CD8-positive, alpha-beta memory T cell (primary cell): ENCODE measurements around the gene MAGI2. TPM values are rescaled to one million over a fixed set of nuclear protein-coding genes. Genes with fewer than 3 reads are reported as not detected.

Experiments
- CTCF ChIA-PET: fragments of 350-600 bp; sonication (Branson Sonifier 250); formaldehyde crosslinking; loops from one replicate; lab custom pipeline; 2021; ENCODE audit warnings: antibody characterized with exemption; lab: Charles Lee
- POLR2A ChIA-PET: fragments of 350-600 bp; sonication (Branson Sonifier 250); formaldehyde crosslinking; loops from one replicate; lab custom pipeline; 2021; ENCODE audit warnings: antibody characterized with exemption; lab: Charles Lee
- DNase-seq, 5 donors: peaks; one replicate each; pipeline versions ENCODE4 v3.0.0 to v3.0.0-alpha.2; 2020 to 2022; ENCODE audit warnings: mixed read lengths in 1 of 5
- H3K27ac ChIP-seq: one replicate; pipeline ENCODE4 v1.7.0; 2013; ENCODE audit warnings: low read depth, mild to moderate bottlenecking, low read length, moderate library complexity
- H3K27me3 ChIP-seq: 2 replicates; pipeline ENCODE4 v1.7.0; 2013; ENCODE audit warnings: low read length, mild to moderate bottlenecking; ENCODE audit not compliant: insufficient read depth, poor library complexity, severe bottlenecking
- H3K36me3 ChIP-seq: 2 replicates; pipeline ENCODE4 v1.7.0; 2013; ENCODE audit warnings: mild to moderate bottlenecking, low read length, moderate library complexity; ENCODE audit not compliant: insufficient read depth
- H3K4me1 ChIP-seq: 2 replicates; pipeline ENCODE4 v1.7.0; 2013; ENCODE audit warnings: mild to moderate bottlenecking, low read length, moderate library complexity; ENCODE audit not compliant: insufficient read depth
- H3K4me3 ChIP-seq: 2 replicates; pipeline ENCODE4 v1.7.0; 2013; ENCODE audit warnings: mild to moderate bottlenecking, low read length
- H3K9me3 ChIP-seq: 2 replicates; pipeline ENCODE4 v1.7.0; 2013; ENCODE audit warnings: mild to moderate bottlenecking, low read length
- H3K27ac Mint-ChIP-seq, 8 donors: one replicate each; pipeline ENCODE4 v1.8.0; 2020 to 2021; ENCODE audit warnings: mixed read lengths in 8 of 8, mild to moderate bottlenecking in 6 of 8, inconsistent platforms in 3 of 8, moderate library complexity in 3 of 8
- H3K27me3 Mint-ChIP-seq, 2 donors: one replicate each; pipeline ENCODE4 v1.8.0; 2020 to 2021; ENCODE audit warnings: mixed read lengths in 2 of 2, mild to moderate bottlenecking in 1 of 2, moderate library complexity in 1 of 2
- H3K36me3 Mint-ChIP-seq, 3 donors: one replicate each; pipeline ENCODE4 v1.8.0; 2020 to 2021; ENCODE audit warnings: mixed read lengths in 3 of 3, inconsistent platforms in 1 of 3, mild to moderate bottlenecking in 1 of 3
- H3K4me1 Mint-ChIP-seq, 3 donors: one replicate each; pipeline ENCODE4 v1.8.0; 2020 to 2021; ENCODE audit warnings: mixed read lengths in 3 of 3, inconsistent platforms in 1 of 3, mild to moderate bottlenecking in 1 of 3
- H3K4me3 Mint-ChIP-seq, 7 donors: one replicate each; pipeline ENCODE4 v1.8.0; 2020 to 2021; ENCODE audit warnings: mixed read lengths in 7 of 7, mild to moderate bottlenecking in 6 of 7, moderate library complexity in 4 of 7, inconsistent platforms in 2 of 7
- H3K9me3 Mint-ChIP-seq, 5 donors: one replicate each; pipeline ENCODE4 v1.8.0; 2020 to 2022; ENCODE audit warnings: mixed read lengths in 5 of 5, mild to moderate bottlenecking in 3 of 5, moderate library complexity in 2 of 5, inconsistent platforms in 1 of 5
- polyA plus RNA-seq: library from polyadenylated mRNA; unstranded; fragments of 300-500 nt; fragmentation: Illumina TruSeq; gene quantifications from one replicate; pipeline ENCODE4 v1.2.3, GENCODE V29; 2021
- total RNA-seq, 2 experiments: library from RNA; stranded (reverse); gene quantifications; one replicate each; pipeline ENCODE4 v1.2.3, GENCODE V29; 2021

Gene MAGI2
- total and polyA plus RNA-seq, 3 experiments from 2014 or later: 0.26 to 0.33 TPM; not detected in 1

DNA sequence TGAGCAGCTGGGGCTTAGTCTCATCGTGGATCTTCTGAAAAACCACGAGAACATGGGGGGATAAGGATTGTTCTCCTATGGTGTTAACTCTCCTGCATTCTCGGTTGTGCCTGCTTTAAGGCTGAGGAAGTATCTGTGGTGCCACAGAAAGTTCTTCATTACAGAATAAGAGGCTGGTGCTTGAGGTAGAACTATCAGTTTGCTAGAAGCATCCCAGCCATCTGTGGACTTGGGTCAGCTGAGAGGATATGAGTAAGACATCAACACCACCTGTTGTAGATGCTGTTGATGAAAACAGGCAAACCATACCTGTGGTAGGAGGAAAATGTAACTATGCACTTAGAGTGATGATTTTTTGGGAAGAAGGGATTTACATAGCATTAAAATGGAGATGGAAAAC, 1238.3 kb downstream of the MAGI2 start:
- POLR2A ChIA-PET: no interaction called here
- H3K27me3 Mint-ChIP-seq: peaks cover 0 to 9% of the 10 kb centered on the region in 2 donors
- DNase-seq: no peak
- no peaks in the 10 kb centered on the region for H3K4me1 ChIP-seq
- no peak overlapping the region for H3K4me3 Mint-ChIP-seq
- H3K4me3 ChIP-seq: no peak overlapping the region
- CTCF ChIA-PET: no interaction called here
- no peaks in the 10 kb centered on the region for H3K9me3 ChIP-seq
- H3K27ac Mint-ChIP-seq: no peak overlapping the region
- H3K36me3 ChIP-seq: no peaks in the 10 kb centered on the region
- no peaks in the 10 kb centered on the region for H3K4me1 Mint-ChIP-seq
- H3K27me3 ChIP-seq: no peaks in the 10 kb centered on the region
- H3K27ac ChIP-seq: no peak overlapping the region
- H3K9me3 Mint-ChIP-seq: no peaks in the 10 kb centered on the region
- H3K36me3 Mint-ChIP-seq: no peaks in the 10 kb centered on the region

- H3K36me3 ChIP-seq: no peaks in the 10 kb centered on the region
- no peak overlapping the region for H3K27ac ChIP-seq
- Mint-ChIP-seq H3K4me3 (no peak overlapping the region), H3K36me3 (no peaks in the 10 kb centered on the region), H3K9me3 (peaks cover 0 to 4% (median 0%) of the 10 kb centered on the region in 5 donors), H3K27ac (no peak overlapping the region), H3K4me1 (no peaks in the 10 kb centered on the region), H3K27me3 (peaks cover 0 to 11% of the 10 kb centered on the region in 2 donors)
- ChIA-PET POLR2A (no interaction called here), CTCF (no interaction called here)
- no peaks in the 10 kb centered on the region for H3K4me1 ChIP-seq
- no peak for DNase-seq
- H3K9me3 ChIP-seq: no peaks in the 10 kb centered on the region
- H3K27me3 ChIP-seq: no peaks in the 10 kb centered on the region
- no peak overlapping the region for H3K4me3 ChIP-seq
Observed at GRCh38 chr7:78213402-78213801, 1240.1 kb downstream of the MAGI2 start.

DNA sequence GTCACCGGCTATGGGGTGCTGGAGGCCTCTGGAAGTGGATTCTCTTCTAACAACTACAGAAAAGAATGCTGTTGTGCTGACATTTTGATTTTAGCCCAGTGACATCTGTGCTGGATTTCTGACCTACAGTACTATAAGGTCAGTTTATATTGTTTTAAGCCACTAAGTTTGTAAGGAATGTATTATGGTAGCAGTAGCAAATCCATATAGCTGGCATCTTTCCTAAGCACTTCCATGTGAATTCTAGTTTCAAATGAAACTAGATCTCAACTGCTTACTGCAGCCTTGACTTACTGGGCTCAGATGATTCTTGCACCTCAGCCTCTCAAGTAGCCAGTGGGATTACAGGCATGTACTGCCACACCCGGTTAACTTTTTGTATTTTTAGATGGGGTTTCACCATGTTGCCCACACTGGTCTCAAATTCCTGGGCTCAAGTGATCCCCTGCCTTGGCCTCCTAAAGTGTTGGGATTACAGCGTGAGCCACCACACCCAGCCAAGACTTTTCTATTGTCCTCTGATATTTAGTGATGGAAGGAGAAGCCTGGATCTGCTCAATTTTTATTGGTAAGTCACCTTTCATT, 1240.9 kb downstream of the MAGI2 start:
- Mint-ChIP-seq H3K27ac (no peak overlapping the region), H3K4me1 (no peaks in the 10 kb centered on the region), H3K4me3 (no peak overlapping the region), H3K36me3 (no peaks in the 10 kb centered on the region), H3K27me3 (peaks cover 0 to 4% of the 10 kb centered on the region in 2 donors), H3K9me3 (peaks cover 0 to 4% (median 0%) of the 10 kb centered on the region in 5 donors)
- Histone ChIP-seq H3K4me3 (no peak overlapping the region), H3K27me3 (no peaks in the 10 kb centered on the region), H3K9me3 (no peaks in the 10 kb centered on the region), H3K36me3 (no peaks in the 10 kb centered on the region), H3K4me1 (no peaks in the 10 kb centered on the region), H3K27ac (no peak overlapping the region)
- ChIA-PET CTCF (no interaction called here), POLR2A (no interaction called here)
- no peak for DNase-seq

DNA sequence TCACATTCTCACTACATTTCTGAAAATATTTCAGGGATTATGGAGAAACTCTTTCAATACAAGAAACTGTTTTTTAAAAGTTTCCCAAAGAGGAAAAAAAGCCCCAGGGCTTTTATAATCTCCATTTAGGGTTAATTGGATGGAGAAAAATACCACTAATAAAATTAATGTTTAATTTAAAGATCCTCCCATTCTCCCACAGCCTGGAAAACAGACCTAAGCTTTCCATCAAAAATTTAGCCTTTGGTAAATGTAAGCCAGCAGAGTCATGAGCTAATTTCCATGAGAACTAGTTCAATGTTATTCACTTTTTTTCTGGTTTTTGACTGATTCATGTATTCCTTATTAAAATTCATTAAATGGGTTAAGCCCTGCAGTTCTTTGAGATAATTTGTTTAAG, 1246.2 kb downstream of the MAGI2 start:
- DNase-seq: no peak
- Mint-ChIP-seq H3K9me3 (peaks cover 0 to 4% (median 0%) of the 10 kb centered on the region in 5 donors), H3K36me3 (no peaks in the 10 kb centered on the region), H3K27ac (no peak overlapping the region), H3K27me3 (peaks cover 0 to 2% of the 10 kb centered on the region in 2 donors), H3K4me3 (no peak overlapping the region), H3K4me1 (no peaks in the 10 kb centered on the region)
- Histone ChIP-seq H3K27ac (no peak overlapping the region), H3K4me1 (no peaks in the 10 kb centered on the region), H3K4me3 (no peak overlapping the region), H3K27me3 (no peaks in the 10 kb centered on the region), H3K36me3 (no peaks in the 10 kb centered on the region), H3K9me3 (no peaks in the 10 kb centered on the region)
- CTCF ChIA-PET: no interaction called here
- POLR2A ChIA-PET: no interaction called here

GRCh38 chr7:78206769-78207168, 1246.7 kb downstream of the MAGI2 start:
- Mint-ChIP-seq H3K36me3 (no peaks in the 10 kb centered on the region), H3K27ac (no peak overlapping the region), H3K9me3 (peaks cover 0 to 4% (median 0%) of the 10 kb centered on the region in 5 donors), H3K4me1 (no peaks in the 10 kb centered on the region), H3K4me3 (no peak overlapping the region), H3K27me3 (peaks cover 0 to 2% of the 10 kb centered on the region in 2 donors)
- ChIA-PET CTCF (no interaction called here), POLR2A (no interaction called here)
- Histone ChIP-seq H3K27ac (no peak overlapping the region), H3K4me3 (no peak overlapping the region), H3K4me1 (no peaks in the 10 kb centered on the region), H3K27me3 (no peaks in the 10 kb centered on the region), H3K36me3 (no peaks in the 10 kb centered on the region), H3K9me3 (no peaks in the 10 kb centered on the region)
- DNase-seq: no peak

DNA sequence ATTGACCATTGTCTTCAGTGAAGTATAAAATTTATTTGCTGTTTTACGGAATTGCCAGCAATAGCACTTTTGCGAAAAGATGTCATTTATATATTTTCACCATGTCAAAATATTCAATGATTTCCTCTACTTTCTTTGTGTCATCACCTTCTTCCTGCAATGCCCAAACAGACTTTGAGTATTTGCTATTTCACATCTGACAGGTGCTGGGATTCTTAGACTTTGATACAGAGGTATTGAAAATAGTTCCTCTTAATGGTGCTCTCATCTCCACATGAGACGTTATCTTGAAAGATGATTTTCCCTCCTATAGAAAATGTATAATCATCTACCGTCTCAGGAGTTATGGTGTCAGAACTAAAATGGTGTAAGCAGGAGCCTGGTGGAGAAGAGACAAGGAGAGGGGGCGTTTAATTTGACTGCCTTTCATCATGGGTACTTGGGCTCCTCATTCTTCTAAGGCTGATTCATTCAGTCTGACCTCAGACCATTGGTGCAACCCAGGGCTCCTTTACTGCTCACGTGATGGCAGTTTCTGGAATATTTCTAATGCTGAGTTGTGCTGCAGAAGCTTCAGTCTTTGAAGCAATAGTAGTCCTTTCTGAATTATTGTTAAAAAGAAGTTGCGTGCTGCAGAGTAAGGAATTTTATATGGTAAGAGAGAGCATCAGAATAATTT, 1250.3 kb downstream of the MAGI2 start:
- Mint-ChIP-seq H3K9me3 (no peaks in the 10 kb centered on the region), H3K36me3 (no peaks in the 10 kb centered on the region), H3K27me3 (peaks cover 2 to 4% of the 10 kb centered on the region in 2 donors), H3K27ac (no peak overlapping the region), H3K4me1 (no peaks in the 10 kb centered on the region), H3K4me3 (no peak overlapping the region)
- Histone ChIP-seq H3K9me3 (no peaks in the 10 kb centered on the region), H3K4me3 (no peak overlapping the region), H3K4me1 (no peaks in the 10 kb centered on the region), H3K27ac (no peak overlapping the region), H3K36me3 (no peaks in the 10 kb centered on the region), H3K27me3 (no peaks in the 10 kb centered on the region)
- no peak for DNase-seq
- POLR2A ChIA-PET: no interaction called here
- CTCF ChIA-PET: no interaction called here

- Histone ChIP-seq H3K27ac (no peak overlapping the region), H3K9me3 (no peaks in the 10 kb centered on the region), H3K4me1 (no peaks in the 10 kb centered on the region), H3K4me3 (no peak overlapping the region), H3K27me3 (no peaks in the 10 kb centered on the region), H3K36me3 (no peaks in the 10 kb centered on the region)
- POLR2A ChIA-PET: no interaction called here
- Mint-ChIP-seq H3K4me1 (no peaks in the 10 kb centered on the region), H3K27me3 (peaks cover 2 to 4% of the 10 kb centered on the region in 2 donors), H3K27ac (no peak overlapping the region), H3K4me3 (no peak overlapping the region), H3K36me3 (no peaks in the 10 kb centered on the region), H3K9me3 (peaks cover 0 to 2% (median 0%) of the 10 kb centered on the region in 5 donors)
- DNase-seq: no peak
- CTCF ChIA-PET: no interaction called here
Observed at GRCh38 chr7:78198756-78199155, 1254.7 kb downstream of the MAGI2 start.

GRCh38 chr7:78197447-78197846, 1256.0 kb downstream of the MAGI2 start:
- H3K4me3 Mint-ChIP-seq: no peak overlapping the region
- H3K27me3 Mint-ChIP-seq: peaks cover 2 to 4% of the 10 kb centered on the region in 2 donors
- H3K4me3 ChIP-seq: no peak overlapping the region
- H3K27ac ChIP-seq: no peak overlapping the region
- POLR2A ChIA-PET: no interaction called here
- H3K36me3 ChIP-seq: no peaks in the 10 kb centered on the region
- no peaks in the 10 kb centered on the region for H3K4me1 ChIP-seq
- no peaks in the 10 kb centered on the region for H3K9me3 ChIP-seq
- CTCF ChIA-PET: no interaction called here
- no peak for DNase-seq
- no peaks in the 10 kb centered on the region for H3K36me3 Mint-ChIP-seq
- no peaks in the 10 kb centered on the region for H3K27me3 ChIP-seq
- peaks cover 0 to 2% (median 0%) of the 10 kb centered on the region in 5 donors for H3K9me3 Mint-ChIP-seq
- H3K4me1 Mint-ChIP-seq: no peaks in the 10 kb centered on the region
- H3K27ac Mint-ChIP-seq: no peak overlapping the region
